HCT116 (cell line): ENCODE data around the gene UROS. TPM values are rescaled to one million over a fixed set of nuclear protein-coding genes. Genes with fewer than 3 reads are reported as not detected.

ENCODE experiments used
- ATAC-seq: fragments of 200-7000 bp; cut with Tn5 transposase; 2 replicates; pipeline ENCODE4 v1.9.1; 2020; ENCODE audit warnings: mild to moderate bottlenecking, moderate library complexity
- BruUV-seq: library from RNA; stranded (reverse); fragments of 400-500 nt; replicated peaks from 2 replicates; lab custom pipeline; 2021; lab: Mats Ljungman, UMichigan
- CTCF ChIA-PET: fragments of 300-600 bp; sonication (Branson Sonifier 250); formaldehyde crosslinking; loops from one replicate; lab custom pipeline; 2021; ENCODE audit warnings: antibody characterized with exemption; lab: Charles Lee
- POLR2A ChIA-PET: fragments of 300-600, 350-600 bp; sonication (Branson Sonifier 250); formaldehyde crosslinking; loops from one replicate; lab custom pipeline; 2021; ENCODE audit warnings: antibody characterized with exemption; lab: Charles Lee
- RAD21 ChIA-PET, 2 experiments: fragments of 300-600 bp; sonication (Branson Sonifier 250); formaldehyde crosslinking; loops; one replicate each; lab custom pipeline; 2023; ENCODE audit warnings: low total read pairs in 2 of 2; ENCODE audit not compliant: uncharacterized antibody in 2 of 2, unreplicated experiment in 2 of 2, low non-redundant PET in 1 of 2; lab: Charles Lee
- DNase-seq: peaks from one replicate; pipeline ENCODE4 v3.0.0-alpha.2; 2010; ENCODE audit warnings: low read depth, low spot score
- H2AFZ ChIP-seq: fragments of 200-600 bp; shearing (Covaris generic), sonication (generic); 2 replicates; pipeline ENCODE4 v1.6.1; 2017; ENCODE audit warnings: low read depth, mixed run types, mixed read lengths, antibody characterized with exemption, low read length; ENCODE audit not compliant: poor library complexity, severe bottlenecking
- H3K27ac ChIP-seq: 2 replicates; pipeline ENCODE4 v1.5.1; 2012; ENCODE audit warnings: low read depth, low read length
- H3K27me3 ChIP-seq: fragments of 200-600 bp; sonication (generic); 2 replicates; pipeline ENCODE4 v1.6.1; 2016; ENCODE audit warnings: mixed run types, low read length, mixed read lengths; ENCODE audit not compliant: insufficient read depth
- H3K36me3 ChIP-seq, 2 experiments: fragments of 200-500 bp in 1 of 2; fragments of 200-600 bp in 1 of 2; sonication (Bioruptor generic) in 1 of 2; sonication (generic) in 1 of 2; 2 replicates each; pipeline versions ENCODE4 v1.5.1 to v1.6.1; 2014 to 2016; ENCODE audit warnings: low read length in 2 of 2, inconsistent platforms in 1 of 2, mixed read lengths in 1 of 2, mixed run types in 1 of 2; ENCODE audit not compliant: insufficient read depth in 2 of 2, control insufficient read depth in 1 of 2
- H3K4me1 ChIP-seq, 2 experiments: fragments of 200-600 bp in 1 of 2; sonication (generic) in 1 of 2; 2 replicates each; pipeline versions ENCODE4 v1.5.1 to v1.6.1; 2012 to 2017; ENCODE audit warnings: low read length in 2 of 2, inconsistent platforms in 1 of 2, mild to moderate bottlenecking in 1 of 2, mixed read lengths in 1 of 2, mixed run types in 1 of 2, moderate library complexity in 1 of 2; ENCODE audit not compliant: insufficient read depth in 2 of 2, control insufficient read depth in 1 of 2
- H3K4me2 ChIP-seq: fragments of 200-600 bp; sonication (generic); 2 replicates; pipeline ENCODE4 v1.6.1; 2017; ENCODE audit warnings: mixed run types, low read length, mixed read lengths
- H3K4me3 ChIP-seq, 2 experiments: fragments of 200-600 bp in 1 of 2; sonication (generic) in 1 of 2; replicated peaks in 1 of 2; 2 replicates each; pipeline ENCODE4 v1.5.1; 2011 to 2016; ENCODE audit warnings: low read length in 2 of 2, control low read depth in 1 of 2, low read depth in 1 of 2, mild to moderate bottlenecking in 1 of 2, mixed read lengths in 1 of 2, mixed run types in 1 of 2
- H3K79me2 ChIP-seq: fragments of 200-600 bp; sonication (generic); 2 replicates; pipeline ENCODE4 v1.6.1; 2017; ENCODE audit warnings: mild to moderate bottlenecking, mixed run types, low read length, moderate library complexity, mixed read lengths; ENCODE audit not compliant: insufficient read depth
- H3K9ac ChIP-seq: fragments of 200-600 bp; sonication (generic); 2 replicates; pipeline ENCODE4 v1.6.1; 2016; ENCODE audit warnings: low read length, mixed read lengths
- H3K9me2 ChIP-seq: fragments of 200-600 bp; sonication (generic), shearing (Covaris generic); 2 replicates; pipeline ENCODE4 v1.6.1; 2017; ENCODE audit warnings: mixed run types, mild to moderate bottlenecking, moderate library complexity; ENCODE audit not compliant: insufficient read depth
- H3K9me3 ChIP-seq, 2 experiments: fragments of 200-500 bp in 1 of 2; fragments of 200-600 bp in 1 of 2; sonication (Bioruptor generic) in 1 of 2; sonication (generic) in 1 of 2; 2 replicates each; pipeline ENCODE4 v1.6.1; 2014 to 2017; ENCODE audit warnings: low read length in 2 of 2, mixed read lengths in 2 of 2, inconsistent platforms in 1 of 2, low read depth in 1 of 2, mild to moderate bottlenecking in 1 of 2, mixed run types in 1 of 2, moderate library complexity in 1 of 2; ENCODE audit not compliant: control insufficient read depth in 1 of 2, insufficient read depth in 1 of 2
- H4K20me1 ChIP-seq: fragments of 200-600 bp; sonication (generic), shearing (Covaris generic); 2 replicates; pipeline ENCODE4 v1.6.1; 2017; ENCODE audit warnings: mixed run types, mild to moderate bottlenecking, moderate library complexity; ENCODE audit not compliant: insufficient read depth
- CEBPB ChIP-seq: IDR thresholded peaks from 2 replicates; pipeline ENCODE4 v1.6.1; 2012; ENCODE audit warnings: low read depth
- EGR1 ChIP-seq: IDR thresholded peaks from 2 replicates; pipeline ENCODE4 v1.6.1; 2012; ENCODE audit warnings: low read depth
- EZH2 ChIP-seq: fragments of 200-600 bp; sonication (generic); IDR thresholded peaks from 2 replicates; pipeline ENCODE4 v1.6.1; 2017; ENCODE audit warnings: antibody characterized with exemption, mixed run types
- FOSL1 ChIP-seq: IDR thresholded peaks from 2 replicates; pipeline ENCODE4 v1.6.1; 2012; ENCODE audit warnings: low read depth
- MAX ChIP-seq: IDR thresholded peaks from 2 replicates; pipeline ENCODE4 v1.6.1; 2012
- POLR2A ChIP-seq: IDR thresholded peaks from 2 replicates; pipeline ENCODE4 v1.7.0; 2011; ENCODE audit warnings: borderline replicate concordance; ENCODE audit not compliant: insufficient read depth, insufficient read length; ENCODE audit errors: extremely low read depth
- RAD21 ChIP-seq: IDR thresholded peaks from 2 replicates; pipeline ENCODE4 v1.6.1; 2012; ENCODE audit warnings: low read depth, mild to moderate bottlenecking
- SIN3A ChIP-seq: IDR thresholded peaks from 2 replicates; pipeline ENCODE4 v1.6.1; 2012; ENCODE audit warnings: low read depth
- SRF ChIP-seq: IDR thresholded peaks from 2 replicates; pipeline ENCODE4 v1.6.1; 2012; ENCODE audit warnings: low read depth
- YY1 ChIP-seq: IDR thresholded peaks from 2 replicates; pipeline ENCODE4 v1.6.1; 2011; ENCODE audit warnings: low read length, low read depth, moderate library complexity, mild to moderate bottlenecking; ENCODE audit not compliant: insufficient replicate concordance; ENCODE audit errors: extremely low read depth
- ZBTB33 ChIP-seq: IDR thresholded peaks from 2 replicates; pipeline ENCODE4 v1.6.1; 2011; ENCODE audit warnings: mild to moderate bottlenecking, low read length, moderate library complexity; ENCODE audit not compliant: insufficient replicate concordance; ENCODE audit errors: extremely low read depth
- ZFX ChIP-seq: fragments of 450-650 bp; IDR thresholded peaks from 2 replicates; pipeline ENCODE4 v1.6.1; 2017
- intact Hi-C: fragments of 100-400 bp; cut with micrococcal nuclease; formaldehyde crosslinking; loops from 2 replicates; pipeline ENCODE4 v1.10.0; 2022
- total RNA-seq: library from RNA; stranded (reverse); gene quantifications from one replicate; pipeline ENCODE4 v1.2.1, GENCODE V29; 2021; ENCODE audit not compliant: unreplicated experiment
- TF ChIP-seq, protein P1 (sequence below): IDR thresholded peaks from 2 replicates; pipeline ENCODE4 v1.6.1; 2012; ENCODE audit warnings: low read depth
- TF ChIP-seq, protein P2 (sequence below), 3 experiments: fragments of 200-600 bp in 1 of 3; sonication (generic) in 1 of 3; IDR thresholded peaks in 2 of 3; conservative IDR thresholded peaks in 1 of 3; 2 replicates each; pipeline ENCODE4 v1.5.1; 2012 to 2017; ENCODE audit warnings: low read depth in 2 of 3, low read length in 2 of 3, antibody characterized with exemption in 1 of 3, borderline replicate concordance in 1 of 3, control low read depth in 1 of 3, mild to moderate bottlenecking in 1 of 3, mixed read lengths in 1 of 3, mixed run types in 1 of 3, moderate library complexity in 1 of 3; ENCODE audit not compliant: insufficient read depth in 1 of 3

UROS gene
- total RNA-seq, 1 experiment from 2014 or later, result 63.9 TPM

- H3K36me3 ChIP-seq, result peaks cover 0 to 10% of the 10 kb centered on the region in 2 experiments; a peak in 2 of 4 replicates
- BruUV-seq, result no TSS peak
- H3K4me1 ChIP-seq, result no peaks in the 10 kb centered on the region
- H2AFZ ChIP-seq, result no peak overlapping the region
- intact Hi-C loops, result no loop called here
- no peaks in the 10 kb centered on the region for H4K20me1 ChIP-seq
- POLR2A ChIA-PET, result no interaction called here
- DNase-seq (no peak), ATAC-seq (no peak)
- no peak overlapping the region for H3K4me3 ChIP-seq
- CTCF ChIA-PET, result no interaction called here
- no peaks in the 10 kb centered on the region for H3K9me3 ChIP-seq
- TF ChIP-seq EGR1, result no peak
- TF ChIP-seq POLR2A, result no peak
- no peak for TF ChIP-seq SRF
- no peak for TF ChIP-seq EZH2
- TF ChIP-seq RAD21, result no peak
- TF ChIP-seq, protein P1, sequence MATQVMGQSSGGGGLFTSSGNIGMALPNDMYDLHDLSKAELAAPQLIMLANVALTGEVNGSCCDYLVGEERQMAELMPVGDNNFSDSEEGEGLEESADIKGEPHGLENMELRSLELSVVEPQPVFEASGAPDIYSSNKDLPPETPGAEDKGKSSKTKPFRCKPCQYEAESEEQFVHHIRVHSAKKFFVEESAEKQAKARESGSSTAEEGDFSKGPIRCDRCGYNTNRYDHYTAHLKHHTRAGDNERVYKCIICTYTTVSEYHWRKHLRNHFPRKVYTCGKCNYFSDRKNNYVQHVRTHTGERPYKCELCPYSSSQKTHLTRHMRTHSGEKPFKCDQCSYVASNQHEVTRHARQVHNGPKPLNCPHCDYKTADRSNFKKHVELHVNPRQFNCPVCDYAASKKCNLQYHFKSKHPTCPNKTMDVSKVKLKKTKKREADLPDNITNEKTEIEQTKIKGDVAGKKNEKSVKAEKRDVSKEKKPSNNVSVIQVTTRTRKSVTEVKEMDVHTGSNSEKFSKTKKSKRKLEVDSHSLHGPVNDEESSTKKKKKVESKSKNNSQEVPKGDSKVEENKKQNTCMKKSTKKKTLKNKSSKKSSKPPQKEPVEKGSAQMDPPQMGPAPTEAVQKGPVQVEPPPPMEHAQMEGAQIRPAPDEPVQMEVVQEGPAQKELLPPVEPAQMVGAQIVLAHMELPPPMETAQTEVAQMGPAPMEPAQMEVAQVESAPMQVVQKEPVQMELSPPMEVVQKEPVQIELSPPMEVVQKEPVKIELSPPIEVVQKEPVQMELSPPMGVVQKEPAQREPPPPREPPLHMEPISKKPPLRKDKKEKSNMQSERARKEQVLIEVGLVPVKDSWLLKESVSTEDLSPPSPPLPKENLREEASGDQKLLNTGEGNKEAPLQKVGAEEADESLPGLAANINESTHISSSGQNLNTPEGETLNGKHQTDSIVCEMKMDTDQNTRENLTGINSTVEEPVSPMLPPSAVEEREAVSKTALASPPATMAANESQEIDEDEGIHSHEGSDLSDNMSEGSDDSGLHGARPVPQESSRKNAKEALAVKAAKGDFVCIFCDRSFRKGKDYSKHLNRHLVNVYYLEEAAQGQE, result no peak
- TF ChIP-seq, protein P2, sequence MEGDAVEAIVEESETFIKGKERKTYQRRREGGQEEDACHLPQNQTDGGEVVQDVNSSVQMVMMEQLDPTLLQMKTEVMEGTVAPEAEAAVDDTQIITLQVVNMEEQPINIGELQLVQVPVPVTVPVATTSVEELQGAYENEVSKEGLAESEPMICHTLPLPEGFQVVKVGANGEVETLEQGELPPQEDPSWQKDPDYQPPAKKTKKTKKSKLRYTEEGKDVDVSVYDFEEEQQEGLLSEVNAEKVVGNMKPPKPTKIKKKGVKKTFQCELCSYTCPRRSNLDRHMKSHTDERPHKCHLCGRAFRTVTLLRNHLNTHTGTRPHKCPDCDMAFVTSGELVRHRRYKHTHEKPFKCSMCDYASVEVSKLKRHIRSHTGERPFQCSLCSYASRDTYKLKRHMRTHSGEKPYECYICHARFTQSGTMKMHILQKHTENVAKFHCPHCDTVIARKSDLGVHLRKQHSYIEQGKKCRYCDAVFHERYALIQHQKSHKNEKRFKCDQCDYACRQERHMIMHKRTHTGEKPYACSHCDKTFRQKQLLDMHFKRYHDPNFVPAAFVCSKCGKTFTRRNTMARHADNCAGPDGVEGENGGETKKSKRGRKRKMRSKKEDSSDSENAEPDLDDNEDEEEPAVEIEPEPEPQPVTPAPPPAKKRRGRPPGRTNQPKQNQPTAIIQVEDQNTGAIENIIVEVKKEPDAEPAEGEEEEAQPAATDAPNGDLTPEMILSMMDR (IDR thresholded peaks at IDR 0.05 in 2 of 3, conservative IDR thresholded peaks at IDR 0.05 in 1 of 3; ENCODE audit: borderline replicate concordance in 1 of 3, insufficient read depth in 1 of 3, low read depth in 2 of 3, low read length in 2 of 3), result no peak
- TF ChIP-seq ZBTB33, result no peak
- TF ChIP-seq CEBPB, result no peak
- TF ChIP-seq SIN3A, result no peak
- TF ChIP-seq MAX, result no peak
- no peak for TF ChIP-seq FOSL1
- TF ChIP-seq YY1, result no peak
- TF ChIP-seq ZFX, result no peak
- H3K4me2 ChIP-seq, result no peak overlapping the region
- H3K9ac ChIP-seq, result no peak overlapping the region
- H3K9me2 ChIP-seq, result no peaks in the 10 kb centered on the region
- H3K79me2 ChIP-seq, result no peaks in the 10 kb centered on the region
- RAD21 ChIA-PET, result no interaction called here
- no peak overlapping the region for H3K27ac ChIP-seq
- H3K27me3 ChIP-seq, result no peaks in the 10 kb centered on the region
Observed at GRCh38 chr10:125797424-125797823, 25.6 kb downstream of the UROS start.
